Mesodermal cell (in vitro differentiated cells): ENCODE data around the gene MC2R. TPM values are rescaled to one million over a fixed set of nuclear protein-coding genes. Genes with fewer than 3 reads are reported as not detected.
A peak's percentile ranks its signal among the peaks of the same experiment; 100 is the strongest.

ENCODE experiments used
- H3K27ac ChIP-seq: 2 replicates; pipeline ENCODE4 v1.7.0; 2013; ENCODE audit warnings: mild to moderate bottlenecking, low read depth, low read length, moderate library complexity; ENCODE audit not compliant: severe bottlenecking
- H3K36me3 ChIP-seq: 2 replicates; pipeline ENCODE4 v1.7.1; 2013; ENCODE audit warnings: mild to moderate bottlenecking, low read length, moderate library complexity; ENCODE audit not compliant: control insufficient read depth, insufficient read depth
- H3K4me1 ChIP-seq: one replicate; pipeline ENCODE4 v1.7.1; 2013; ENCODE audit warnings: mild to moderate bottlenecking, low read length; ENCODE audit not compliant: insufficient read depth, control insufficient read depth, poor library complexity, severe bottlenecking
- H3K4me3 ChIP-seq: 2 replicates; pipeline ENCODE4 v1.7.0; 2013; ENCODE audit warnings: low read length, control low read depth, mild to moderate bottlenecking; ENCODE audit not compliant: insufficient read depth, poor library complexity, severe bottlenecking; ENCODE audit errors: extremely low read depth
- H3K9me3 ChIP-seq: 2 replicates; pipeline ENCODE4 v1.7.1; 2013; ENCODE audit warnings: mild to moderate bottlenecking, low read length, moderate library complexity; ENCODE audit not compliant: control insufficient read depth
- whole genome bisulfite sequencing, 2 experiments: methylation state at CpG; one replicate each; pipeline ENCODE4 v1.1.5; 2013; ENCODE audit warnings: missing lambda C conversion rate in 2 of 2; ENCODE audit not compliant: insufficient coverage in 2 of 2; 5-methylcytosine and 5-hydroxymethylcytosine counted together
- polyA plus RNA-seq, 2 experiments: library from polyadenylated mRNA; stranded (reverse); fragments of 50-300 nt; gene quantifications; one replicate each; pipeline ENCODE4 v1.2.3, GENCODE V29; 2013

Gene MC2R
- not detected for polyA plus RNA-seq (2013, experiment 1 of 2)
- not detected for polyA plus RNA-seq (2013, experiment 2 of 2)

DNA sequence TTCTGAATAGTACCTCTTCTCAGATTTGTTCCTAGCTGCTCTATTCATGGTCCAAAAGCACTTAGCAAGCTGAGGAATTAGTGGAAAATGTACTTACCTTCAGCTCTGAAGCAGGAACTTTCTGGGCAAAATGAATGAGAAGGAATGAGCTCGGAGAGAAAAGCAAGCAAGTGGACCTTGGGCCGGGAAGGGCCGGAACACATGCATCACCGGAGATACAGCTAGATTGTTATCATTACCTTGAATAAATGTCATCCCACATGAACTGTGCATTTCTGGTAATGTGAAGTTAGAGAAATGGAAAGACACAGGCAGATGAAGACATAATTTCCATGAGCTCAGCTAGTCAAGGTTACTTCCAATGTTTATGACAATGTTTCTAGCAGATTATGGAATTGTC lies at the start of gene MC2R:
Gene MC2R (minus strand): TSS at position 146 of the 400 bp plus-strand sequence. CDS start 30,018 bp downstream, outside the sequence.
- no peaks in the 10 kb centered on the region for H3K4me1 ChIP-seq
- H3K27ac ChIP-seq, result peak within 1 kb of the TSS; percentile 10
- no peaks in the 10 kb centered on the region for H3K36me3 ChIP-seq
- no peaks in the 10 kb centered on the region for H3K9me3 ChIP-seq
- 100% methylated on average over 1 to 2 of the region's 4 CpGs for WGBS, 2 experiments
- no peak within 1 kb of the TSS for H3K4me3 ChIP-seq

DNA sequence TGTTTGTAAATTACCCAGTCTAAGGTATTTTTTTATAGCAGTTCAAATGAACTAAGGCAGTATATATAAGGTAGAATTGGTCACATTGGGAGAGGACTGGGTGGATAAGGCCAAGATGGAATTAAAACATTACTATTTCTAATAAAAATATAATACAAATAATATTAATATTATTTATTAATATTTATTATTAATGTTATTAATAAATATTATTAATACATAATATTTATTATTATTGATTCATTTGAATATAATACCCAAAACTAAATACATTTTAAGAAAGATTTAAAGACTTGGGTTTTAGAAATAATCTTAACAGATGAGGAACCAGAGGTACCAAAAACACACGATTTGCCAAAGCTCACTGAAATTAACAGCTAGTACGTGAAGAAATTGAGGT lies 30.5 kb upstream of the MC2R start:
- 100% methylated on average over 1 to 2 of the region's 2 CpGs for WGBS, 2 experiments
- no peaks in the 10 kb centered on the region for H3K4me1 ChIP-seq
- H3K36me3 ChIP-seq, result no peaks in the 10 kb centered on the region
- H3K27ac ChIP-seq, result no peak overlapping the region
- no peaks in the 10 kb centered on the region for H3K9me3 ChIP-seq
- no peak overlapping the region for H3K4me3 ChIP-seq

DNA sequence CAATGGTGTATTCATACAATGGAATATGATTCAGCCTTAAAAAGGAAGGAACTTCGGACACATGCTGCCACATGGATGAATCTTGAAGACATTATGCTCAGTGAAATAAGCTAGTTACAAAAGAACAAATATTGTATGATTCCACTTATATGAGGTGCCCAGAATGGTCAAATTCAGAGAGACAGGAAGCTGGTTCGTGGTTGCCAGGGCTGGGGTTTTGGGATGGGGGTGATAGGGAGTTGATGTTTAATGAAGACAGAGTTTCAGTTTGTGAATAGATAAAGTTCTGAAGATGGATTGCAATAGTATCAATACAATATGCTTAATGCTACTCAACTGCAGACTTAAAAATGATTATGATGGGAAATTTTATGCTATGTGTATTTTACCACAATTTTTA lies 28.0 kb upstream of the MC2R start:
- no CpG with 5 or more reads among the region's 2 CpGs for WGBS, 2 experiments
- Histone ChIP-seq H3K27ac (no peak overlapping the region), H3K4me1 (no peaks in the 10 kb centered on the region), H3K4me3 (no peak overlapping the region), H3K9me3 (no peaks in the 10 kb centered on the region), H3K36me3 (no peaks in the 10 kb centered on the region)

DNA sequence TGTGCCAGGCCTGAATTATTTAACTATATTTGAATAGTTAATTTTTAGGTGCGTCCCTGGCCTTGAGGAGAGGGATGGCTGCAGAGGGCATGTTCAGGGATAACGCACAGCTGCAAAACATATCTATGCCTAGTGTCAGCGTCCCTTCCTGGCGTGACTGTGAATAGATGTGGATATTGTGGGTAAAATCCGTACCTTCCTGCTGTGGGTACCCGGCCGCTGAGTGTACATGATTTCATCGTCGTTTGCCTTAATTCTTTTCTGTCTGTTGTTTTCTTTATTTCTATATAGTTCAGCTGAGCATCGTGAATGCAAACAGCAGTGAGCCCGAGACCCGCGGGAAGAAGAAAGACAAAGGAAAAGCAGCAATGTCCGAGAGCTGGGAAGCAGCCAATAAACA lies 25.0 kb upstream of the MC2R start:
- WGBS, 2 experiments, result 93 to 95% methylated on average over 12 to 13 of the region's 14 CpGs
- Histone ChIP-seq H3K9me3 (no peaks in the 10 kb centered on the region), H3K36me3 (no peaks in the 10 kb centered on the region), H3K4me1 (no peaks in the 10 kb centered on the region), H3K27ac (no peak overlapping the region), H3K4me3 (no peak overlapping the region)

DNA sequence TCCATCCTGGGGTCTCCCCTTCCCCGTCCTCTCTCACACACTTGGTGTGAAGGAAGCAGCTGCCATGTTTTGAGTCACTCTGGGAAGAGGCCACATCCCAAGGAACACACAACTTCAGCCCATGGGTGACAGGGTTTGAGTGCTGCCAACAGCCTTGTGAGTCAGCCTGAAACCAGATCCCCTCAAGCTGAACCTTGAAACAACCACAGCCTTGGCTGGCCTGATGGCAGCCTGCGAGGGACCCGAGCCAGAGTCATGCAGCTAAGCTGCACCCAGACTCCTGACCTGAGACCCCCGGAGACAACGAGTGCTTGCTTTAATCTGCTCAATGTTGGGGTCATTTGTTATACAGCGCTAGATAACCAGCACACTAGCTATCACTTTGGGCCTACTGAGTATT lies 19.3 kb upstream of the MC2R start:
- 84 to 88% methylated on average over 5 of the region's 6 CpGs for WGBS, 2 experiments
- no peak overlapping the region for H3K4me3 ChIP-seq
- no peak overlapping the region for H3K27ac ChIP-seq
- H3K4me1 ChIP-seq, result no peaks in the 10 kb centered on the region
- peaks cover 2% of the 10 kb centered on the region for H3K9me3 ChIP-seq
- no peaks in the 10 kb centered on the region for H3K36me3 ChIP-seq

DNA sequence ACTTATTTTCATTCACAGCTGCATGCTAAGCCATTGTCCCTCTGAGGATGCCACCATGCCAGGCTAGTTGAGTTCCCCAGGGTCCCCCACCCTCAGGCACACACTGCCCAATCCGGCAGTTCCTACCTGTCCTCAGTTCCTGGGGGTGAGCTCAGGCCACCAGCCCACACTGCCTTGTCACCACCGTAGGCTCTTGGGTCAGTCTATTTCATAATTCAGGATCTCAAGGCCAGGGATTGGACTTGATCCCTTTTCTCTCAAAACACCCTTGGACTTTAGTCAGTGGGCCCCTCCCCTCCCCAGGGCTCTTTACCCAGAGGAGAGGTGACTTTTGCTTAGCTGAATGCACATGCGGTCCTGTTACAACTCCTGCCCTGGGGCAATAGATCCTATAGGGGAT lies 18.7 kb upstream of the MC2R start:
- no peaks in the 10 kb centered on the region for H3K4me1 ChIP-seq
- no peak overlapping the region for H3K27ac ChIP-seq

DNA sequence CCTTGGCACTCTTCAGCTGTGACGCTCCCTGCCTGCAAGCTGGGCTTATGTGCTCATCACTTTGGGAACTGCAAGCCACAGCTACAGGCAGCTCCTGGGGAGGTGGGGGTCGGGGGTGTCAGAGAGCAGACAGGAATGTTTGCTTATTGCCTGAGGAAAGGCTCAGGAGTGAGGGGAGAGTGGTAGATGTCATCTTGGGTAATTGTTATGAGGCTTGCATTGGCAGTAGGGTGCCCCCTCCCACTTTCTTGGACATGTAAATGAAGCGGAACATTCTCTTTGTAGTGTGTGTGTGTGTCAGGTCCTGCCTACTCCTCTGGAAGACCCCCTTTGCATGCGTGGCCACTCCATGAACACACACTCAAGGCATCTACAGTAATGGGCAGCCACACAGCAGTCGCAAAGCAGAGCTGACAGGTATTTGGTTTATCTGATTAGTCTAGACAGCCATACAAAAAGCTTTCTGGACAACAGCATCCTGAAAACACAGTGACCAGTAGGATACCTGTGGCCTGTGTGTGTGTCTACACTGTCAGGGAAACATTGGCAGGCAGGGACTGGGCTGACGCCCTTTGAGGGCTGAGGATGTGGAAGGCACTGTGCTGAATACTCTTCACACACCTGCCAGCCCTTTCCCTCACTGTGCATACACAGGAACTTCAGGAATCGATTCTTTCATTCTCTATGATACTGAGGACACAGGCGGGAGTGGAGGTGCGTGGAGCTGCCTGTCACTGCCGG lies 17.1 kb upstream of the MC2R start:
- Histone ChIP-seq H3K4me3 (no peak overlapping the region), H3K27ac (no peak overlapping the region), H3K9me3 (peaks cover 13% of the 10 kb centered on the region), H3K4me1 (no peaks in the 10 kb centered on the region), H3K36me3 (no peaks in the 10 kb centered on the region)
- WGBS, 2 experiments, result 65 to 67% methylated on average over 8 of the region's 10 CpGs

More for the DNA sequence above, 18.7 kb upstream of the MC2R start:
- Histone ChIP-seq H3K9me3 (peaks cover 8% of the 10 kb centered on the region), H3K36me3 (no peaks in the 10 kb centered on the region), H3K4me3 (no peak overlapping the region)
- WGBS, 2 experiments, result 76 to 100% methylated on average over 1 to 2 of the region's 3 CpGs

DNA sequence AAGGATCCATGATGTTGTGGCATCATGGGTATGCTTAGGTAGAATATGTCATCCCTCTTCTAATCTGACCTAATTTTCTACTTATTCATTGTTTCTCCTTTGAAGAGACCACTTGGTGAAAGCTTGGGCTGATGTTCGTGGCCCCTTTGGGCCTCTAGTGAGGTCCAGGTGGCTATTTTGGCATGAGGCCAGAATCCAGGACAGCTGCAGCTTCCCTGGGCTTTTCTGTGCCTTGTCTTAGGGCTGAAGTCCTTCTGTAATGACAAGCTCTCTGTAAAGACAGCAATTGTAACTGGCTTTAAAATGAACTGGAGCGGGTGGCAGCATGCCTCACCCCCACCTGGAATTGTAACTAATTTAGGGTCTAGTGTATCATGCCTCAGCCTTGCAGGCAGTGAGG lies 15.6 kb upstream of the MC2R start:
- Histone ChIP-seq H3K4me1 (no peaks in the 10 kb centered on the region), H3K36me3 (no peaks in the 10 kb centered on the region)

DNA sequence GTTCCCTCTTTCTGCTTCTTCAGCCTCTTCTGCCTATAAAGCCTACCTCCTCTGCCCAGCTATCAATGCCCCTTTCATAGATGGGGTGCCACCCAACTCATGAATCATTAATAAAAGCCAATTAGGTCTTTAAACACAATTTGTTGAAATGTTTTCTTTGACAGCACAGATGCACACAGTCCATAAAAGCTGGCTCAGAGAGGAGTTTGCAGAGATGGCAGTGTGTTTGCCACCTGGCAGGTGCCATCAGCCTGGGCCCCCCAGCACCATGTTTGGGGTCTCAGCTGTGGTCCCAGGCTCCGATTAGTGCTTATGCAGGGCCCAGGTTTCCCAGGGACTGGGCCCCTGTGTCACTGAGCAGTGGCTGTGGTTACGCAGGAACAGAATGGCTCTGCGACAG lies 7.9 kb upstream of the MC2R start:
- H3K27ac ChIP-seq, result no peak overlapping the region
- H3K9me3 ChIP-seq, result no peaks in the 10 kb centered on the region
- H3K4me3 ChIP-seq, result no peak overlapping the region
- H3K4me1 ChIP-seq, result no peaks in the 10 kb centered on the region
- H3K36me3 ChIP-seq, result no peaks in the 10 kb centered on the region
- 88 to 91% methylated on average over 1 to 3 of the region's 3 CpGs for WGBS, 2 experiments

More for the DNA sequence above, 15.6 kb upstream of the MC2R start:
- Histone ChIP-seq H3K9me3 (peaks cover 13% of the 10 kb centered on the region), H3K4me3 (no peak overlapping the region), H3K27ac (no peak overlapping the region)
- 83 to 86% methylated on average over 1 to 2 of the region's 2 CpGs for WGBS, 2 experiments

DNA sequence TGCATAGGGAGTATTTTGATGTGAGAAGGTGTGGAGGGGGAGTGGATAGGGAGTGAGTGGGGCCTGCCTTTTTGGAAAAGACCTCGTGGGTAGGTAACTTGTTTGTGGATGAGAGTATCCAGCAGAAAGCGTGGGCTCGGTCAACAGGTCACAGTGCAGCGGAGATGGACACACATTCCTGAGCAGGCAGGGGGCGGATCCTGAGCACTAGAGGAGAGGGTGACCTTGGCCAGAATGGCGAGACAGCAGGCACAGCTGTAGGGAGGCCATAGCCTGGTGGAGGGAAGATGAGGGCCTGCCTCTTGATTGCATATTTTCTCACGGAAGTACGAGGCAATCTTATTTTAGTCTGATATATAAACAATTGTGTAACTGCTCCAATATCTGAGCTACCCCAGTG lies 3.6 kb upstream of the MC2R start:
- Histone ChIP-seq H3K4me1 (no peaks in the 10 kb centered on the region), H3K9me3 (no peaks in the 10 kb centered on the region), H3K4me3 (no peak overlapping the region), H3K36me3 (no peaks in the 10 kb centered on the region), H3K27ac (no peak overlapping the region)
- WGBS, 2 experiments, result 84 to 98% methylated on average over 6 to 8 of the region's 8 CpGs

DNA sequence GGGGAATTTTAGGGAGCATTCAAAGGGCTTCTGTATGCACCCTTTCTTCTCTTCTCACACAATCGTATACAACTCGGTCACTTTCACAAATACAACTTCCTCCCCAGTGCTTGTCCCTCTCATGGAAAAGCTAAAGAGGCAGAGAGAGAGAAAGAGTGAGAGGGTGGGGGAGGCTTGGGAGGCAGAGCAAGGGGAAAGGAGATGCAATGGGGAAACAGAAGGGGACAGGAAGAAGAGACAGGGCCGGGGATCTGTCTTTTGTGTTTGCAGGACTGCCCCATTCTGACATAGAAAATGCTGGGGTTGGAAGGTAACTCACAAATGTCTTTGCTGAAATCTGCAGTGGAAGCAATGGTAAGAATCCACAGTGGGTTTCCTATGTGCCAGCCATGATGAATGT lies 2.1 kb upstream of the MC2R start:
- no peaks in the 10 kb centered on the region for H3K36me3 ChIP-seq
- H3K9me3 ChIP-seq, result no peaks in the 10 kb centered on the region
- H3K27ac ChIP-seq, result no peak overlapping the region
- no peak overlapping the region for H3K4me3 ChIP-seq
- WGBS, 2 experiments, result 78 to 89% methylated on average over 1 of the region's 3 CpGs
- no peaks in the 10 kb centered on the region for H3K4me1 ChIP-seq
